CD8-positive, alpha-beta memory T cell (primary cell): ENCODE measurements around the gene IL13RA2. TPM values are rescaled to one million over a fixed set of nuclear protein-coding genes. Genes with fewer than 3 reads are reported as not detected.

ENCODE experiments used
- CTCF ChIA-PET: fragments of 350-600 bp; sonication (Branson Sonifier 250); formaldehyde crosslinking; loops from one replicate; lab custom pipeline; 2021; ENCODE audit warnings: antibody characterized with exemption; lab: Charles Lee
- POLR2A ChIA-PET: fragments of 350-600 bp; sonication (Branson Sonifier 250); formaldehyde crosslinking; loops from one replicate; lab custom pipeline; 2021; ENCODE audit warnings: antibody characterized with exemption; lab: Charles Lee
- DNase-seq, 5 donors: peaks; one replicate each; pipeline versions ENCODE4 v3.0.0 to v3.0.0-alpha.2; 2020 to 2022; ENCODE audit warnings: mixed read lengths in 1 of 5
- H3K27ac ChIP-seq: one replicate; pipeline ENCODE4 v1.7.0; 2013; ENCODE audit warnings: low read depth, mild to moderate bottlenecking, low read length, moderate library complexity
- H3K27me3 ChIP-seq: 2 replicates; pipeline ENCODE4 v1.7.0; 2013; ENCODE audit warnings: low read length, mild to moderate bottlenecking; ENCODE audit not compliant: insufficient read depth, poor library complexity, severe bottlenecking
- H3K36me3 ChIP-seq: 2 replicates; pipeline ENCODE4 v1.7.0; 2013; ENCODE audit warnings: mild to moderate bottlenecking, low read length, moderate library complexity; ENCODE audit not compliant: insufficient read depth
- H3K4me1 ChIP-seq: 2 replicates; pipeline ENCODE4 v1.7.0; 2013; ENCODE audit warnings: mild to moderate bottlenecking, low read length, moderate library complexity; ENCODE audit not compliant: insufficient read depth
- H3K4me3 ChIP-seq: 2 replicates; pipeline ENCODE4 v1.7.0; 2013; ENCODE audit warnings: mild to moderate bottlenecking, low read length
- H3K9me3 ChIP-seq: 2 replicates; pipeline ENCODE4 v1.7.0; 2013; ENCODE audit warnings: mild to moderate bottlenecking, low read length
- H3K27ac Mint-ChIP-seq, 8 donors: one replicate each; pipeline ENCODE4 v1.8.0; 2020 to 2021; ENCODE audit warnings: mixed read lengths in 8 of 8, mild to moderate bottlenecking in 6 of 8, inconsistent platforms in 3 of 8, moderate library complexity in 3 of 8
- H3K27me3 Mint-ChIP-seq, 2 donors: one replicate each; pipeline ENCODE4 v1.8.0; 2020 to 2021; ENCODE audit warnings: mixed read lengths in 2 of 2, mild to moderate bottlenecking in 1 of 2, moderate library complexity in 1 of 2
- H3K36me3 Mint-ChIP-seq, 3 donors: one replicate each; pipeline ENCODE4 v1.8.0; 2020 to 2021; ENCODE audit warnings: mixed read lengths in 3 of 3, inconsistent platforms in 1 of 3, mild to moderate bottlenecking in 1 of 3
- H3K4me1 Mint-ChIP-seq, 3 donors: one replicate each; pipeline ENCODE4 v1.8.0; 2020 to 2021; ENCODE audit warnings: mixed read lengths in 3 of 3, inconsistent platforms in 1 of 3, mild to moderate bottlenecking in 1 of 3
- H3K4me3 Mint-ChIP-seq, 7 donors: one replicate each; pipeline ENCODE4 v1.8.0; 2020 to 2021; ENCODE audit warnings: mixed read lengths in 7 of 7, mild to moderate bottlenecking in 6 of 7, moderate library complexity in 4 of 7, inconsistent platforms in 2 of 7
- H3K9me3 Mint-ChIP-seq, 5 donors: one replicate each; pipeline ENCODE4 v1.8.0; 2020 to 2022; ENCODE audit warnings: mixed read lengths in 5 of 5, mild to moderate bottlenecking in 3 of 5, moderate library complexity in 2 of 5, inconsistent platforms in 1 of 5
- polyA plus RNA-seq: library from polyadenylated mRNA; unstranded; fragments of 300-500 nt; fragmentation: Illumina TruSeq; gene quantifications from one replicate; pipeline ENCODE4 v1.2.3, GENCODE V29; 2021
- total RNA-seq, 2 experiments: library from RNA; stranded (reverse); gene quantifications; one replicate each; pipeline ENCODE4 v1.2.3, GENCODE V29; 2021

The IL13RA2 gene
- total and polyA plus RNA-seq, 3 experiments from 2014 or later = not detected

GRCh38 chrX:115038406-115038805 lies 21.0 kb upstream of the IL13RA2 start:
- no peaks in the 10 kb centered on the region for H3K4me1 Mint-ChIP-seq
- ChIA-PET CTCF (no interaction called here), POLR2A (no interaction called here)

GRCh38 chrX:115036029-115036428 lies 18.6 kb upstream of the IL13RA2 start:
- Histone ChIP-seq H3K27me3 (no peaks in the 10 kb centered on the region), H3K36me3 (no peaks in the 10 kb centered on the region), H3K4me3 (no peak overlapping the region), H3K4me1 (no peaks in the 10 kb centered on the region), H3K27ac (no peak overlapping the region), H3K9me3 (no peaks in the 10 kb centered on the region)
- no peak overlapping the region for H3K4me3 Mint-ChIP-seq
- no peak for DNase-seq
- peaks cover 0 to 2% of the 10 kb centered on the region in 2 donors for H3K27me3 Mint-ChIP-seq
- no peak overlapping the region for H3K27ac Mint-ChIP-seq
- H3K4me1 Mint-ChIP-seq = no peaks in the 10 kb centered on the region
- ChIA-PET POLR2A (no interaction called here), CTCF (no interaction called here)
- H3K9me3 Mint-ChIP-seq = no peaks in the 10 kb centered on the region
- no peaks in the 10 kb centered on the region for H3K36me3 Mint-ChIP-seq

More at GRCh38 chrX:115038406-115038805, 21.0 kb upstream of the IL13RA2 start:
- Mint-ChIP-seq H3K27me3 (peaks cover 0 to 2% of the 10 kb centered on the region in 2 donors), H3K27ac (no peak overlapping the region), H3K9me3 (no peaks in the 10 kb centered on the region), H3K4me3 (no peak overlapping the region), H3K36me3 (no peaks in the 10 kb centered on the region)
- Histone ChIP-seq H3K27me3 (no peaks in the 10 kb centered on the region), H3K36me3 (no peaks in the 10 kb centered on the region), H3K4me3 (no peak overlapping the region), H3K4me1 (no peaks in the 10 kb centered on the region), H3K9me3 (no peaks in the 10 kb centered on the region), H3K27ac (no peak overlapping the region)
- no peak for DNase-seq

- no peak overlapping the region for H3K4me3 ChIP-seq
- ChIA-PET CTCF (no interaction called here), POLR2A (no interaction called here)
- no peaks in the 10 kb centered on the region for H3K4me1 ChIP-seq
- no peaks in the 10 kb centered on the region for H3K4me1 Mint-ChIP-seq
- H3K27me3 ChIP-seq = no peaks in the 10 kb centered on the region
- H3K27me3 Mint-ChIP-seq = no peaks in the 10 kb centered on the region
- H3K9me3 ChIP-seq = no peaks in the 10 kb centered on the region
- H3K36me3 ChIP-seq = no peaks in the 10 kb centered on the region
- no peak overlapping the region for H3K27ac ChIP-seq
- H3K27ac Mint-ChIP-seq = no peak overlapping the region
- no peak overlapping the region for H3K4me3 Mint-ChIP-seq
- H3K36me3 Mint-ChIP-seq = no peaks in the 10 kb centered on the region
- H3K9me3 Mint-ChIP-seq = peaks cover 0 to 2% (median 0%) of the 10 kb centered on the region in 5 donors
- DNase-seq = no peak
Measured at GRCh38 chrX:115031989-115032388, 14.6 kb upstream of the IL13RA2 start.

- no peaks in the 10 kb centered on the region for H3K4me1 ChIP-seq
- no peak for DNase-seq
- no peak overlapping the region for H3K4me3 Mint-ChIP-seq
- no peaks in the 10 kb centered on the region for H3K27me3 Mint-ChIP-seq
- H3K4me1 Mint-ChIP-seq = no peaks in the 10 kb centered on the region
- CTCF ChIA-PET = no interaction called here
- H3K36me3 Mint-ChIP-seq = no peaks in the 10 kb centered on the region
- H3K36me3 ChIP-seq = no peaks in the 10 kb centered on the region
- POLR2A ChIA-PET = no interaction called here
- no peaks in the 10 kb centered on the region for H3K27me3 ChIP-seq
- H3K9me3 ChIP-seq = no peaks in the 10 kb centered on the region
- H3K27ac Mint-ChIP-seq = no peak overlapping the region
- peaks cover 0 to 2% (median 0%) of the 10 kb centered on the region in 5 donors for H3K9me3 Mint-ChIP-seq
- no peak overlapping the region for H3K27ac ChIP-seq
- no peak overlapping the region for H3K4me3 ChIP-seq
Measured at GRCh38 chrX:115030625-115031024, 13.2 kb upstream of the IL13RA2 start.

GRCh38 chrX:115029869-115030570 lies 12.6 kb upstream of the IL13RA2 start:
- Mint-ChIP-seq H3K9me3 (peaks cover 0 to 3% (median 1%) of the 10 kb centered on the region in 5 donors), H3K4me1 (no peaks in the 10 kb centered on the region), H3K36me3 (no peaks in the 10 kb centered on the region), H3K4me3 (no peak overlapping the region), H3K27ac (no peak overlapping the region), H3K27me3 (no peaks in the 10 kb centered on the region)
- no peaks in the 10 kb centered on the region for H3K9me3 ChIP-seq
- no peak for DNase-seq
- H3K27ac ChIP-seq = no peak overlapping the region
- ChIA-PET POLR2A (no interaction called here), CTCF (no interaction called here)
- H3K4me3 ChIP-seq = no peak overlapping the region
- no peaks in the 10 kb centered on the region for H3K36me3 ChIP-seq
- no peaks in the 10 kb centered on the region for H3K27me3 ChIP-seq
- H3K4me1 ChIP-seq = no peaks in the 10 kb centered on the region

- H3K36me3 Mint-ChIP-seq = no peaks in the 10 kb centered on the region
- ChIA-PET CTCF (no interaction called here), POLR2A (no interaction called here)
- Histone ChIP-seq H3K4me3 (no peak overlapping the region), H3K27ac (no peak overlapping the region), H3K9me3 (no peaks in the 10 kb centered on the region), H3K27me3 (no peaks in the 10 kb centered on the region), H3K4me1 (no peaks in the 10 kb centered on the region), H3K36me3 (no peaks in the 10 kb centered on the region)
- DNase-seq = no peak
- peaks cover 0 to 6% (median 1%) of the 10 kb centered on the region in 5 donors for H3K9me3 Mint-ChIP-seq
- H3K4me1 Mint-ChIP-seq = no peaks in the 10 kb centered on the region
- peaks cover 0 to 2% of the 10 kb centered on the region in 2 donors for H3K27me3 Mint-ChIP-seq
- H3K27ac Mint-ChIP-seq = no peak overlapping the region
- H3K4me3 Mint-ChIP-seq = no peak overlapping the region
Measured at GRCh38 chrX:115029440-115029839, 12.0 kb upstream of the IL13RA2 start.

GRCh38 chrX:115023811-115024210 lies 6.4 kb upstream of the IL13RA2 start:
- CTCF ChIA-PET = no interaction called here
- no peaks in the 10 kb centered on the region for H3K4me1 Mint-ChIP-seq
- H3K27me3 Mint-ChIP-seq = peaks cover 0 to 2% of the 10 kb centered on the region in 2 donors

GRCh38 chrX:115023139-115023538 lies 5.7 kb upstream of the IL13RA2 start:
- ChIA-PET CTCF (no interaction called here), POLR2A (no interaction called here)
- Mint-ChIP-seq H3K36me3 (no peaks in the 10 kb centered on the region), H3K27ac (no peak overlapping the region), H3K4me1 (no peaks in the 10 kb centered on the region), H3K9me3 (peaks cover 0 to 8% (median 3%) of the 10 kb centered on the region in 5 donors), H3K27me3 (peaks cover 0 to 2% of the 10 kb centered on the region in 2 donors), H3K4me3 (no peak overlapping the region)
- H3K9me3 ChIP-seq = no peaks in the 10 kb centered on the region
- no peaks in the 10 kb centered on the region for H3K4me1 ChIP-seq
- DNase-seq = no peak
- H3K36me3 ChIP-seq = no peaks in the 10 kb centered on the region
- H3K27ac ChIP-seq = no peak overlapping the region
- no peak overlapping the region for H3K4me3 ChIP-seq
- no peaks in the 10 kb centered on the region for H3K27me3 ChIP-seq

More at GRCh38 chrX:115023811-115024210, 6.4 kb upstream of the IL13RA2 start:
- no peak overlapping the region for H3K27ac ChIP-seq
- no peak for DNase-seq
- no peaks in the 10 kb centered on the region for H3K27me3 ChIP-seq
- Mint-ChIP-seq H3K36me3 (no peaks in the 10 kb centered on the region), H3K4me3 (no peak overlapping the region), H3K27ac (no peak overlapping the region), H3K9me3 (peaks cover 0 to 8% (median 0%) of the 10 kb centered on the region in 5 donors)
- no peaks in the 10 kb centered on the region for H3K4me1 ChIP-seq
- no peaks in the 10 kb centered on the region for H3K36me3 ChIP-seq
- POLR2A ChIA-PET = no interaction called here
- no peaks in the 10 kb centered on the region for H3K9me3 ChIP-seq
- H3K4me3 ChIP-seq = no peak overlapping the region
